HCT116 (cell line): Measurements from ENCODE around the gene BTBD9. TPM values are rescaled to one million over a fixed set of nuclear protein-coding genes. Genes with fewer than 3 reads are reported as not detected.

Experiments used
- ATAC-seq: fragments of 200-7000 bp; cut with Tn5 transposase; 2 replicates; pipeline ENCODE4 v1.9.1; 2020; ENCODE audit warnings: mild to moderate bottlenecking, moderate library complexity
- BruUV-seq: library from RNA; stranded (reverse); fragments of 400-500 nt; replicated peaks from 2 replicates; lab custom pipeline; 2021; lab: Mats Ljungman, UMichigan
- CTCF ChIA-PET: fragments of 300-600 bp; sonication (Branson Sonifier 250); formaldehyde crosslinking; loops from one replicate; lab custom pipeline; 2021; ENCODE audit warnings: antibody characterized with exemption; lab: Charles Lee
- POLR2A ChIA-PET: fragments of 300-600, 350-600 bp; sonication (Branson Sonifier 250); formaldehyde crosslinking; loops from one replicate; lab custom pipeline; 2021; ENCODE audit warnings: antibody characterized with exemption; lab: Charles Lee
- RAD21 ChIA-PET, 2 experiments: fragments of 300-600 bp; sonication (Branson Sonifier 250); formaldehyde crosslinking; loops; one replicate each; lab custom pipeline; 2023; ENCODE audit warnings: low total read pairs in 2 of 2; ENCODE audit not compliant: uncharacterized antibody in 2 of 2, unreplicated experiment in 2 of 2, low non-redundant PET in 1 of 2; lab: Charles Lee
- DNase-seq: peaks from one replicate; pipeline ENCODE4 v3.0.0-alpha.2; 2010; ENCODE audit warnings: low read depth, low spot score
- H2AFZ ChIP-seq: fragments of 200-600 bp; shearing (Covaris generic), sonication (generic); 2 replicates; pipeline ENCODE4 v1.6.1; 2017; ENCODE audit warnings: low read depth, mixed run types, mixed read lengths, antibody characterized with exemption, low read length; ENCODE audit not compliant: poor library complexity, severe bottlenecking
- H3K27ac ChIP-seq: 2 replicates; pipeline ENCODE4 v1.5.1; 2012; ENCODE audit warnings: low read depth, low read length
- H3K27me3 ChIP-seq: fragments of 200-600 bp; sonication (generic); 2 replicates; pipeline ENCODE4 v1.6.1; 2016; ENCODE audit warnings: mixed run types, low read length, mixed read lengths; ENCODE audit not compliant: insufficient read depth
- H3K36me3 ChIP-seq, 2 experiments: fragments of 200-500 bp in 1 of 2; fragments of 200-600 bp in 1 of 2; sonication (Bioruptor generic) in 1 of 2; sonication (generic) in 1 of 2; 2 replicates each; pipeline versions ENCODE4 v1.5.1 to v1.6.1; 2014 to 2016; ENCODE audit warnings: low read length in 2 of 2, inconsistent platforms in 1 of 2, mixed read lengths in 1 of 2, mixed run types in 1 of 2; ENCODE audit not compliant: insufficient read depth in 2 of 2, control insufficient read depth in 1 of 2
- H3K4me1 ChIP-seq, 2 experiments: fragments of 200-600 bp in 1 of 2; sonication (generic) in 1 of 2; 2 replicates each; pipeline versions ENCODE4 v1.5.1 to v1.6.1; 2012 to 2017; ENCODE audit warnings: low read length in 2 of 2, inconsistent platforms in 1 of 2, mild to moderate bottlenecking in 1 of 2, mixed read lengths in 1 of 2, mixed run types in 1 of 2, moderate library complexity in 1 of 2; ENCODE audit not compliant: insufficient read depth in 2 of 2, control insufficient read depth in 1 of 2
- H3K4me2 ChIP-seq: fragments of 200-600 bp; sonication (generic); 2 replicates; pipeline ENCODE4 v1.6.1; 2017; ENCODE audit warnings: mixed run types, low read length, mixed read lengths
- H3K4me3 ChIP-seq, 2 experiments: fragments of 200-600 bp in 1 of 2; sonication (generic) in 1 of 2; replicated peaks in 1 of 2; 2 replicates each; pipeline ENCODE4 v1.5.1; 2011 to 2016; ENCODE audit warnings: low read length in 2 of 2, control low read depth in 1 of 2, low read depth in 1 of 2, mild to moderate bottlenecking in 1 of 2, mixed read lengths in 1 of 2, mixed run types in 1 of 2
- H3K79me2 ChIP-seq: fragments of 200-600 bp; sonication (generic); 2 replicates; pipeline ENCODE4 v1.6.1; 2017; ENCODE audit warnings: mild to moderate bottlenecking, mixed run types, low read length, moderate library complexity, mixed read lengths; ENCODE audit not compliant: insufficient read depth
- H3K9ac ChIP-seq: fragments of 200-600 bp; sonication (generic); 2 replicates; pipeline ENCODE4 v1.6.1; 2016; ENCODE audit warnings: low read length, mixed read lengths
- H3K9me2 ChIP-seq: fragments of 200-600 bp; sonication (generic), shearing (Covaris generic); 2 replicates; pipeline ENCODE4 v1.6.1; 2017; ENCODE audit warnings: mixed run types, mild to moderate bottlenecking, moderate library complexity; ENCODE audit not compliant: insufficient read depth
- H3K9me3 ChIP-seq, 2 experiments: fragments of 200-500 bp in 1 of 2; fragments of 200-600 bp in 1 of 2; sonication (Bioruptor generic) in 1 of 2; sonication (generic) in 1 of 2; 2 replicates each; pipeline ENCODE4 v1.6.1; 2014 to 2017; ENCODE audit warnings: low read length in 2 of 2, mixed read lengths in 2 of 2, inconsistent platforms in 1 of 2, low read depth in 1 of 2, mild to moderate bottlenecking in 1 of 2, mixed run types in 1 of 2, moderate library complexity in 1 of 2; ENCODE audit not compliant: control insufficient read depth in 1 of 2, insufficient read depth in 1 of 2
- H4K20me1 ChIP-seq: fragments of 200-600 bp; sonication (generic), shearing (Covaris generic); 2 replicates; pipeline ENCODE4 v1.6.1; 2017; ENCODE audit warnings: mixed run types, mild to moderate bottlenecking, moderate library complexity; ENCODE audit not compliant: insufficient read depth
- ATF3 ChIP-seq: IDR thresholded peaks from 2 replicates; pipeline ENCODE4 v1.6.1; 2012
- CEBPB ChIP-seq: IDR thresholded peaks from 2 replicates; pipeline ENCODE4 v1.6.1; 2012; ENCODE audit warnings: low read depth
- CTCF ChIP-seq, 3 experiments: fragments of 200-600 bp in 1 of 3; sonication (generic) in 1 of 3; IDR thresholded peaks in 2 of 3; conservative IDR thresholded peaks in 1 of 3; 2 replicates each; pipeline ENCODE4 v1.5.1; 2012 to 2017; ENCODE audit warnings: low read depth in 2 of 3, low read length in 2 of 3, antibody characterized with exemption in 1 of 3, borderline replicate concordance in 1 of 3, control low read depth in 1 of 3, mild to moderate bottlenecking in 1 of 3, mixed read lengths in 1 of 3, mixed run types in 1 of 3, moderate library complexity in 1 of 3; ENCODE audit not compliant: insufficient read depth in 1 of 3
- ELF1 ChIP-seq: IDR thresholded peaks from 2 replicates; pipeline ENCODE4 v1.6.1; 2012; ENCODE audit warnings: low read depth, borderline replicate concordance
- EZH2 ChIP-seq: fragments of 200-600 bp; sonication (generic); IDR thresholded peaks from 2 replicates; pipeline ENCODE4 v1.6.1; 2017; ENCODE audit warnings: antibody characterized with exemption, mixed run types
- FOSL1 ChIP-seq: IDR thresholded peaks from 2 replicates; pipeline ENCODE4 v1.6.1; 2012; ENCODE audit warnings: low read depth
- JUND ChIP-seq: IDR thresholded peaks from 2 replicates; pipeline ENCODE4 v1.6.1; 2012
- MAX ChIP-seq: IDR thresholded peaks from 2 replicates; pipeline ENCODE4 v1.6.1; 2012
- POLR2AphosphoS5 ChIP-seq: IDR thresholded peaks from 2 replicates; pipeline ENCODE4 v1.6.1; 2011; ENCODE audit warnings: mild to moderate bottlenecking, low read depth, low read length, moderate library complexity
- RAD21 ChIP-seq: IDR thresholded peaks from 2 replicates; pipeline ENCODE4 v1.6.1; 2012; ENCODE audit warnings: low read depth, mild to moderate bottlenecking
- REST ChIP-seq: IDR thresholded peaks from 2 replicates; pipeline ENCODE4 v1.6.1; 2012; ENCODE audit warnings: low read depth
- SIN3A ChIP-seq: IDR thresholded peaks from 2 replicates; pipeline ENCODE4 v1.6.1; 2012; ENCODE audit warnings: low read depth
- SRF ChIP-seq: IDR thresholded peaks from 2 replicates; pipeline ENCODE4 v1.6.1; 2012; ENCODE audit warnings: low read depth
- ZBTB33 ChIP-seq: IDR thresholded peaks from 2 replicates; pipeline ENCODE4 v1.6.1; 2011; ENCODE audit warnings: mild to moderate bottlenecking, low read length, moderate library complexity; ENCODE audit not compliant: insufficient replicate concordance; ENCODE audit errors: extremely low read depth
- ZFX ChIP-seq: fragments of 450-650 bp; IDR thresholded peaks from 2 replicates; pipeline ENCODE4 v1.6.1; 2017
- intact Hi-C: fragments of 100-400 bp; cut with micrococcal nuclease; formaldehyde crosslinking; loops from 2 replicates; pipeline ENCODE4 v1.10.0; 2022
- total RNA-seq: library from RNA; stranded (reverse); gene quantifications from one replicate; pipeline ENCODE4 v1.2.1, GENCODE V29; 2021; ENCODE audit not compliant: unreplicated experiment

BTBD9 gene
- total RNA-seq, 1 experiment from 2014 or later = 10.9 TPM

GRCh38 chr6:38341496-38341895, 298.2 kb downstream of the BTBD9 start:
- Histone ChIP-seq H3K9me2 (no peaks in the 10 kb centered on the region), H3K9ac (no peak overlapping the region), H4K20me1 (no peaks in the 10 kb centered on the region), H3K4me2 (no peak overlapping the region), H3K9me3 (no peaks in the 10 kb centered on the region), H3K36me3 (no peaks in the 10 kb centered on the region), H3K27me3 (no peaks in the 10 kb centered on the region), H3K27ac (no peak overlapping the region), H3K4me3 (no peak overlapping the region), H3K79me2 (no peaks in the 10 kb centered on the region), H3K4me1 (no peaks in the 10 kb centered on the region), H2AFZ (no peak overlapping the region)
- intact Hi-C loops = no loop called here
- no peak for ATAC-seq
- DNase-seq = no peak
- ChIA-PET CTCF (no interaction called here), POLR2A (no interaction called here), RAD21 (no interaction called here)
- no TSS peak for BruUV-seq
- TF ChIP-seq JUND = no peak
- TF ChIP-seq RAD21 = no peak
- TF ChIP-seq POLR2AphosphoS5 = no peak
- no peak for TF ChIP-seq MAX
- TF ChIP-seq EZH2 = no peak
- no peak for TF ChIP-seq ATF3
- no peak for TF ChIP-seq SRF
- TF ChIP-seq SIN3A = no peak
- no peak for TF ChIP-seq ZFX
- TF ChIP-seq REST = no peak
- TF ChIP-seq ELF1 = no peak
- no peak for TF ChIP-seq FOSL1
- TF ChIP-seq CEBPB = no peak
- TF ChIP-seq ZBTB33 = no peak
- no peak for TF ChIP-seq CTCF (IDR thresholded peaks at IDR 0.05 in 2 of 3, conservative IDR thresholded peaks at IDR 0.05 in 1 of 3; ENCODE audit: borderline replicate concordance in 1 of 3, insufficient read depth in 1 of 3, low read depth in 2 of 3, low read length in 2 of 3)
